Measurements from ENCODE around the gene THSD4.

- no peak for TF ChIP-seq CTCF (conservative IDR thresholded peaks at IDR 0.05; ENCODE audit: low read depth, low read length)
- TF ChIP-seq FOS (IDR thresholded peaks at IDR 0.05; ENCODE audit: low read depth, low read length) = no peak
- TF ChIP-seq MXI1 (IDR thresholded peaks at IDR 0.05; ENCODE audit: borderline replicate concordance, low read depth, low read length) = no peak
- TF ChIP-seq POLR2A (IDR thresholded peaks at IDR 0.05; ENCODE audit: low read depth, low read length) = no peak
- TF ChIP-seq BHLHE40 (IDR thresholded peaks at IDR 0.05; ENCODE audit: low read depth, low read length) = no peak
- TF ChIP-seq MAFK (IDR thresholded peaks at IDR 0.05; ENCODE audit: low read depth, low read length) = no peak
- no peak for TF ChIP-seq MAZ (IDR thresholded peaks at IDR 0.05; ENCODE audit: borderline replicate concordance, low read depth, low read length)
- TF ChIP-seq CEBPB (IDR thresholded peaks at IDR 0.05; ENCODE audit: low read depth, low read length) = no peak
- TF ChIP-seq SMC3 (IDR thresholded peaks at IDR 0.05; ENCODE audit: low read depth, low read length) = no peak
These were observed 642.7 kb downstream of the THSD4 start for GRCh38 chr15:71757741-71758530.

All from IMR-90 (cell line).